Myocyte (in vitro differentiated cells): ENCODE measurements around the gene RCAN1. TPM values are rescaled to one million over a fixed set of nuclear protein-coding genes. Genes with fewer than 3 reads are reported as not detected.
A peak's percentile ranks its signal among the peaks of the same experiment; 100 is the strongest.

ENCODE experiments used
- DNase-seq: peaks from one replicate; pipeline ENCODE4 v3.0.0-alpha.2; 2012; ENCODE audit warnings: low read depth
- total RNA-seq: library from RNA; depleted of rRNA; stranded (reverse); fragments of >200 nt; gene quantifications from 2 replicates; pipeline ENCODE4 v1.2.3, GENCODE V29; 2014

The RCAN1 gene
- total RNA-seq, 1 donor from 2014 or later, result 40.2 TPM

DNA sequence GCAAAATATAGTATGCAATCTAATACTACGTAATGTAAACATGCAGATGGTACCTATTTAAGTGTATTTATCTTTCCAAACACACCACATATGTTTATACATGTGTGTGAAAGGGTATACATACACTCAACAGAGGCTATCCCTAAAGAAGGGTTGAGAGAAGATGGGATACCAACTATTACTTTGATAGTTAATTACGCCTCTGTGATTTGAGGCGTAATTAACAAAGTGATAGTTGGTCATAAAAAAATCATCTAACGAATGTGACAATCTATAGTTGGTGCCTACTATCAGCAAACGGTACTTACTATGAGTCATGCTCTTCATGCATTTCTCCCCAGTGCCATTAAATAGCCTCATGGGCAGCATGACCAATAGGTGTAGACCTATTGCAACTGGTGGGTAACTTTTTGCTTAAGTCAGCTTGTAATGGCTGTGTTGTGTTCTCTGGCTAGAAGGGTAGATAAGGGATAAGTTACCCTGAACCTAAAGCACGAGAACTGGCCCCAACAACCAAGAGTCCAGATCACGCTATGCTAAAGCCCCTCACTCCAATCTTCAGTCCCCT, 15.3 kb downstream of the RCAN1 start:
- DNase-seq, result no peak

DNA sequence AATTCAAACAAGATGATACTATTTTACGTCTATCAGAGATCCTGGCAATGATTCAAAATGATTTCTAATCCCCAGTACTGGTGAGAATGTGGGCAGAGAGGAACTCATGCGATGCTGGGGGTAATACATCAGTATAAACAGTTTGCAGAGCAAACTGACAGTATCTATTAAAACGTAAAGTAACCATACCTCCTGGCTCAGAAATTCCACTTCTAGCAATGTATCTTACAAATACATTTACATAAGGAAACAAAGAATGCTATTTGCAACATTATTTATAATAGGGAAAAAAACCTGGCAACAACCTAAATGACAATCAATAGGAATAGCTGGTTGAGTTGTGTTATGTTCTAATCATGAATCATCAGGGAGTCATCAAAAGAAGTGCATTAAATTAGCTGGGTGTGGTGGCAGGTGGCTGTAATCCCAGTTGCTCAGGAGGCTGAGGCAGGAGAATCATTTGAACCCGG, 15.9 kb downstream of the RCAN1 start:
- DNase-seq, result no peak

DNA sequence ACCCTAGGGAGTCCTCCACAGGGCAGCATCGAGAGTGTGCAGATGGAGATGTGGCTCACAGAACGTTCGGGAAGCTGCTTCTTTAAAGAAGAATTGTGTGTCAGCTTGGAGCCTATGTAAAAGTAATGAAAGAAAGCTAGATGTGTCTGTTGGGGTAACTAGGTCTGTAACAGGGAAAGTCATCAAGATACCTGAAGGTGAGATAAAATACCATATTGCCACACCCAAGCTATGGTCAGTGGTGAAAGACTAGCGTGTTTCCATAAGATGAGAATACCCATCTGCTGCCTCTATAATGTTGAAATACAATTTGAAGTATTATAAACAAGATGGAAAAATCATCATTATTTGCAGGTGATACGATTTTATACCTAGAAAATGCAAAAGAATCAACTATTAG, 17.5 kb downstream of the RCAN1 start:
- no peak for DNase-seq

DNA sequence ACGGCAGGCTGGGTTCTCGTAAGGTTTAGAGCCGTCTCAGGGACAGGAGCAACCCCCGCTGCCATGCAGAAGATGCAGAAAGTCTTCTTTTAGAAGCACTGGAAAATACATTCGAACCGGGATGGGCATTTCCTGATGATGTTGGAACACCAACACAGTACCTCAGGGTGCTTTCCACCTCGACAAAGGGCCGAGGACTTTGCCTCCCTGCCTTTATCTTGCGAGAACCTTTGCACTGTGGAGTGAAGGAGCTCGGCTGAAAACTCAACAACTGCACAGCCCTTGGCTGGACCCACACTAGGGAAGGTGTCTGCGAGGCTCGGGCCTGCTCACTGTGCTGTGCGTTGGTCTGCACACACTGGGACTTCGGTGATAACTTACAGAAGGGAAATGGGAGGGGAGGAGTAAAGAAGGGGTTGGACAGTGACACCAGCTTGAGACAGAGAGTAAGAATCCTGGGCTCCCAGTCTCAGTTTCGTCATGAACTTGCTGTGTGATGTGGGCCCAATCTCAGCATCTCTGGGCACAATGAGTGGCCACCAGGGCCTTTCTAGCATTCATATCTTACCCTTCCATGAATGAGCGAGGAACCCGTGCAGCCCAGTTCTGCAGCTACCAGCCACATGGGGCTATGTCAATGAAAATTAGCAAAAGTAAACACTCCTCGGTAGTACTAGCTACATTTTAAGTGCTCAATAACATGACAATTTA, 18.2 kb downstream of the RCAN1 start:
- no peak for DNase-seq

DNA sequence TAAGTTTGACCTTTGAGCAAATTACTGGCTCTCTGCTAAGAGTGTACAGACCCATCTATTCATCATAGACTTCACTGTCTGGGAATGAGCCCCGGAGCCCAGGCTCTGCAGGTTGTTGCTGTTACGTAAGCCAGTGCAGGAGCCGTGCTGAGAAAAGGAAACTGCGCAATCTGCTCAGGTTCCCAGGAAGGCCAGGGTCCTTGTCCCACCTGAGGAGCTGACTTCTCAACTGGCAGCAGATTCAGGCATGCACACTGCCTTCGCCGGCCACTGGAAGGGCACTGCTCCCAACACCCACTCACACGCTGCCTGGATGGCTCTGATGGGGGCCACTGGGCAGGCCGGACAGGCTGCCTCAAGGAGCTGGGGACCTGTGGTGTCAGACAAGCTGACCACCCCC, 19.5 kb downstream of the RCAN1 start:
- no peak for DNase-seq

- DNase-seq, result no peak
These were observed 20.2 kb downstream of the RCAN1 start for GRCh38 chr21:34594566-34595234.

- no peak for DNase-seq
These were observed 20.9 kb downstream of the RCAN1 start for GRCh38 chr21:34593954-34594531.

DNA sequence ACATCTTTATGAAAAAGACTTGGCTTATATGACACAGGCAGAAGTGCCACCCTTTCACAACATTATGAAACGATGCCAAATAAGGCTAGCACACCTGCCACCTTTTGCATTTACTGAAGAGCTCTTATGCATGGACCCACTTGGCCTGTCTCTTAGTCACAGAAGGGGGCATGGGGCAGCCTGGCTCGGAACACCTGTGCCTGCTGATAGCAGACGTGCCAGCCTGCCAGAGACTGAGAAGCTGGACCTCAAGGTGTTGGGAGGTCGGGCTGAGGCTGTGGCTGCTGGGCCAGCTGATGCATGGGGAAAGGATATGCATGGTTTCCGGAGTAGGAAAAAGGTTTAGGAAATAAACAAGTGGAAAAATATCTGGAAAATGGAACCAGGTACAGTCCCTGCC, 21.5 kb downstream of the RCAN1 start:
- no peak for DNase-seq

- peak; percentile 67 for DNase-seq
These were observed 22.6 kb downstream of the RCAN1 start for GRCh38 chr21:34592120-34592955.

- no peak for DNase-seq
These were observed 24.4 kb downstream of the RCAN1 start for GRCh38 chr21:34590520-34590919.

DNA sequence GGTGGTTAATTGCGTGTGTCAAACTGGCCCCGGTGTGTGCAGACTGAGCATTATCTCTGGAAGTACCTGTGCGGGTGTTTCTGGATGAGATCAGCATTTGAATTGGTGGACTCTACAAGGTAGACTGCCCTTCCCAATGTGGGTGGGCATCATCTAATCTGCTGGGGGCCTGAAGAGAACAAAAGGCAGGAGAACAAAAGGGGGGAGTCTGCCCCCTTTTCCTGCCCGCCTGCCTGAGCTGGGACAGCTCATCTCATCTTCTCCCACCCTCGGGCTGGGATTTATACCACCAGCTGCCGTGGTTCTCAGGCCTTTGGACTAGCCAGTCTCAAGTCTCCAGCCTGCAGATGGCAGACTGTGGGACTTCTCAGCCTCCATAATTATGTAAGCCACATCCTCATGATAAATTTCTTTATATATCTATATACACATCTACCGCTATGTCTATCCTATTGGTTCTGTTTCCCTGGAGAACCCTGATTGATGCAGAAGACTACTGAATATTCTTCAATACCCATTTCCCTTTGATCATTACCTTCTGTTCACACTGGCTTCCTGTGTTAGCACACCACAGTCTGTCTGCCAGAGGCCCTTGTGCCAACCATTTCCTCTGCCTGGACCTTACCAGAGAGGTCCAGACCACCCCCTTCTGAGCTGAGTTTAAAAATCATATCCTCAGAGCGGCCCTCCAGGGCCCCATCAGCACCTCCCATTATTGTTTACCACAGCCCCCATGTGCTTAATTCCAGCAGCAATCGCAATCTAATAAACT, 25.2 kb downstream of the RCAN1 start:
- peak; percentile 20 for DNase-seq

DNA sequence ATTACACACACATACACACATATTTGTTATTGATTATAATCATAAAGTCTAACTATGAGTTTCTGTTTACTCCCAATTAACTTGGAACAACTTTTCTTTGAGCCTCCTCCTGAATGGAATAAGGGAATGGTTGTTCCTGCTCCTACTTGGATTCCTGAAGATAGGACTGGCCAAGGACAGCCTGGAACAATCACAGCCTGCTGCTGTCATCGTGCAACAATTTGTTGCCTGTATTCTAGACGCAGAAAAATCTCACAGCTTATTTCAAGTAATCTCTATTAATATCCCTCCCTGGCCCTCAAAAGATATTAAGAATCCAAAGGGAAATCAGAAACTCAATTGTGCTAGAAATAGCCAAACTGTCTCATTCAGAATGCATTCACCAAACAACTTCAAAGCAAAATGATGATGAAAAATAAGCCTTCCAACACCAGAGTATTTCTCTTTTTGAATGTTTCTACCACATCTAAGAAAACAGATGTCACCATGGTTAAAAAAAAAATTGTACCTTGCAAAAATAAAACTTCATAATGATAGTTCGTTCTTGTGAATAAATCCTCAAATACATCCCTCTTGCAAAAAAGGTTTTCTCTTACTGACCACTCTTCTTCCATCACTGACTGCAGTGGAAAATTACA, 30.9 kb downstream of the RCAN1 start:
- DNase-seq, result peak; percentile 23

GRCh38 chr21:34582506-34583150, 32.3 kb downstream of the RCAN1 start:
- peak; percentile 57 for DNase-seq

GRCh38 chr21:34580181-34580700, 34.7 kb downstream of the RCAN1 start:
- peak; percentile 24 for DNase-seq

- no peak for DNase-seq
These were observed 35.5 kb downstream of the RCAN1 start for GRCh38 chr21:34579411-34579810.

DNA sequence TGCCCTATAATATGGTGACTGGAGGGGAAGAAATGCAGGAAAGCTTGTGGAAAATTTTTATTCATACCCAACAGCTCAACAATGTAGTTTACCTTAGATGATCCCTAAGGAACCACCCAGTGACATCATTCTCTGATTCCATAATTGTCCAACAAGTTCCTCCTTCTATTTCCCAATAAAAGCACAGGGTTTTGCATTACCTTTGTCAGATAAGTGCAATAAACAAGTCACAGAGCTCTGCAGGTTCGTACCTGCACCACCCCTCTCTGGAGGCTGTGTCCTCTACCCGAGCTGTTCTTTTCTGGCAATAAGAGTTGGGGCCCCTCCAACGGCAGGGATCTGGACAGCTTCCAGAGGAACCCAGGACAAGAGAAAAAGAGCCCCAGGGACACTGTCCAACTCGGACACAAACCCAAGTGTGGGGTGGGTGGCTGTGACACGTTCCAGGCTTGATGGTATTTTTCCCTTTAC, 38.8 kb downstream of the RCAN1 start:
- DNase-seq, result no peak

DNA sequence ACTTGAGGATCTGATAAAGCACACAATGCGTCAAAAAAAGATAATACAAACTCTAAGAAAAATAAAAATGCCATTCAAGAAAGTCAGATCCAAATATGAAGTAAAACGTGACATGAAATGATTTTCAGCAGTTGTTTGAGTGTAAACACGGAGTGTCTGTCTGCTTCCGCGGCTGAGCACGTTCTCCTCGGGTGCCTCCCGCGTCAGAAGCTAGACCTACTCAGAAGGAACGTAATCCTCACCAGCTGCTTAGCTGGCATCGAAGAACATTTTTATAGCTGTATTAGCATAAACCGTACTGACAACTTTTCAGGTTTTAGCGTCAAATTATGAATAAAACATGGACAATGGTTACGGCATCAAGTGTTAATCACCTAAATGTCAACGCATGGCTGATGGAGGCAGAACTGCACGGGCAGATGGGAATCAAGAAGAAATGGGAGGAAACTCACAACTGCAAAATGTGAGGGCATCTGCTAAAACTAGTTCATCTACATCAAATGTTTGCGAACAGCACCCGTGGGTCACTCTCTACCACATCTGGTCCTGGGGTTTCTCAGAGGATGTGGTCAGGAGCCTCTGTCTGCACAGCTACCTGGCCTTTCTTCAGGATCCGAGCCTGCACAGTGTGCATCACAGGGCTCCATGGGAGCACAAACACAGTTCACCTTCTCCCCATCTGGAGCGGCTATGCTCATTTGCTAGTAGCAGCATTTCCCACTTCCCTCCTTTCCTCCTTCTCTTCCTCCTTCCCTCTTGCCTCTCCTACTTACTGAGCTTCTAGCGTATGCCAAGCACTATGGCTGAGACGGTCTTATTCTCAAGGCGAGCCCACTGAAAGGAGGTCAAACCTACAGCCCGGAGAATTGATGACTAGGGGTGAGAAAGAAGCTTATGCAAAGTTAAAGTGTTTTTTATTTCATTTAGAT, 40.0 kb downstream of the RCAN1 start:
- peak; percentile 26 for DNase-seq

DNA sequence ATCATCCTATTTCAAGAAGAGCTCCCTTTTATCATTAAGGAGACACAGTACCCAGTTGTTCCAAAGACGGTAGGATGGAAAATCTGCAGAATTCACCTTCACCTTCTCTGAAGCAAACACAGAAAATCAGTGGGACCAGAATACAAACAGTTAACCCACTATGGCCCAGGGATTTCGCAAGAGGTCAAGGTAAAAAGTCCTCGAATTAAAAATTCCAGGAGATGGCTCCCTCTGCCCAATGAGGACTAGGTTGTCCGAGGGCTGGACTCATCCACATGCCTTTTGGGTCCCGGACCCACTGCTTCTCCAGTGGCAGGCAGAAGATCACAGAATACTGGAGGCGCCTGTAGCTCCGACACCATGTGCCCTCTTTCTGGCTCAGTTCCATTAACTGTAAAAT, 42.9 kb downstream of the RCAN1 start:
- no peak for DNase-seq
